MM.1S (cell line): ENCODE measurements around the gene GSG1L.

Experiments used
- DNase-seq: peaks from one replicate; pipeline ENCODE4 v3.0.0-alpha.2; 2015
- H2AFZ ChIP-seq: fragments of 300-600 bp; sonication (generic); 2 replicates; pipeline ENCODE4 v1.6.0; 2016; ENCODE audit warnings: antibody characterized with exemption, low read length
- H3F3A ChIP-seq: fragments of 300-600 bp; sonication (generic); 2 replicates; pipeline ENCODE4 v1.6.1; 2016; ENCODE audit warnings: mild to moderate bottlenecking, antibody characterized with exemption, low read length, moderate library complexity, mixed read lengths; ENCODE audit not compliant: insufficient read depth
- H3K27ac ChIP-seq: fragments of 300-600 bp; sonication (generic); 2 replicates; pipeline ENCODE4 v1.5.1; 2016; ENCODE audit warnings: mild to moderate bottlenecking, low read length
- H3K27me3 ChIP-seq: fragments of 300-600 bp; sonication (generic); replicated peaks from 2 replicates; pipeline ENCODE4 v1.6.0; 2016; ENCODE audit warnings: low read length; ENCODE audit not compliant: insufficient read depth
- H3K36me3 ChIP-seq: fragments of 300-600 bp; sonication (generic); replicated peaks from 2 replicates; pipeline ENCODE4 v1.6.1; 2016; ENCODE audit warnings: mild to moderate bottlenecking, low read length, mixed read lengths; ENCODE audit not compliant: insufficient read depth
- H3K4me1 ChIP-seq: fragments of 300-600 bp; sonication (generic); 2 replicates; pipeline ENCODE4 v1.6.1; 2016; ENCODE audit warnings: low read length, mixed read lengths
- H3K4me2 ChIP-seq: fragments of 300-600 bp; sonication (generic); 2 replicates; pipeline ENCODE4 v1.6.0; 2016; ENCODE audit warnings: low read depth, low read length
- H3K4me3 ChIP-seq: fragments of 300-600 bp; sonication (generic); 2 replicates; pipeline ENCODE4 v1.5.1; 2016; ENCODE audit warnings: low read length, mixed read lengths
- H3K79me2 ChIP-seq: fragments of 300-600 bp; sonication (generic); 2 replicates; pipeline ENCODE4 v1.6.1; 2016; ENCODE audit warnings: mixed run types, low read length, mixed read lengths
- H3K9ac ChIP-seq: fragments of 300-600 bp; sonication (generic); 2 replicates; pipeline ENCODE4 v1.6.1; 2016; ENCODE audit warnings: low read length, mixed read lengths
- H3K9me2 ChIP-seq: fragments of 300-600 bp; sonication (generic); replicated peaks from 2 replicates; pipeline ENCODE4 v1.6.1; 2016; ENCODE audit warnings: mild to moderate bottlenecking, low read length, mixed read lengths; ENCODE audit not compliant: insufficient read depth
- H3K9me3 ChIP-seq: fragments of 300-600 bp; sonication (generic); replicated peaks from 2 replicates; pipeline ENCODE4 v1.6.1; 2016; ENCODE audit warnings: mild to moderate bottlenecking, low read length, mixed read lengths; ENCODE audit not compliant: insufficient read depth
- H4K20me1 ChIP-seq: fragments of 300-600 bp; sonication (generic); 2 replicates; pipeline ENCODE4 v1.6.1; 2016; ENCODE audit warnings: mild to moderate bottlenecking, low read length, moderate library complexity, mixed read lengths; ENCODE audit not compliant: insufficient read depth
- EZH2 ChIP-seq: fragments of 300-600 bp; sonication (generic); optimal IDR thresholded peaks from 2 replicates; pipeline ENCODE3; 2017; ENCODE audit warnings: low read depth, mild to moderate bottlenecking, antibody characterized with exemption, low read length, mixed read lengths
- EZH2phosphoT487 ChIP-seq: fragments of 300-600 bp; sonication (generic); IDR thresholded peaks from 2 replicates; pipeline ENCODE4 v1.6.1; 2018; ENCODE audit warnings: antibody characterized with exemption, low read length
- TF ChIP-seq, protein P1 (sequence below): fragments of 300-600 bp; sonication (generic); IDR thresholded peaks from 2 replicates; pipeline ENCODE4 v1.5.1; 2016; ENCODE audit warnings: antibody characterized with exemption, low read length, mixed read lengths

The GSG1L gene

DNA sequence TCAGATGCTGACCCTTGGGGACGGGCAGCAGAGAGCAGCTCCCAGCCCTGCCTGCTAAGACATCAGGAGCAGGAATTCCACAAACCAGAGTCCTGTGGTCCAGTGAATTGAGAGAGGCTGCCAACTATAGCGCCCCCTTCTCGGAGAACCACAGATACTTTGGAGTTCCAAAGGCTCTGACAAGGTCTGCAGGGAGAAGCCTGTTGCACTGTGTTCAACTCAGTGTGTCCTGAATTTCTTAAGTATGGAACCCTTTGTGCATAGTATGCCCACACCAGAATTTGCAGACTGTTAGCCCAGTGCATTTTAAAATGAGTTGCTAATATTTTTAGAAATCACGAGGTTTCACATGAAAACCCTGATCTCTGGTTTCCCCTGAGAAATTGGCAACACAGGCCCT lies 290.2 kb downstream of the GSG1L start:
- no peaks in the 10 kb centered on the region for H3F3A ChIP-seq
- TF ChIP-seq, protein P1, sequence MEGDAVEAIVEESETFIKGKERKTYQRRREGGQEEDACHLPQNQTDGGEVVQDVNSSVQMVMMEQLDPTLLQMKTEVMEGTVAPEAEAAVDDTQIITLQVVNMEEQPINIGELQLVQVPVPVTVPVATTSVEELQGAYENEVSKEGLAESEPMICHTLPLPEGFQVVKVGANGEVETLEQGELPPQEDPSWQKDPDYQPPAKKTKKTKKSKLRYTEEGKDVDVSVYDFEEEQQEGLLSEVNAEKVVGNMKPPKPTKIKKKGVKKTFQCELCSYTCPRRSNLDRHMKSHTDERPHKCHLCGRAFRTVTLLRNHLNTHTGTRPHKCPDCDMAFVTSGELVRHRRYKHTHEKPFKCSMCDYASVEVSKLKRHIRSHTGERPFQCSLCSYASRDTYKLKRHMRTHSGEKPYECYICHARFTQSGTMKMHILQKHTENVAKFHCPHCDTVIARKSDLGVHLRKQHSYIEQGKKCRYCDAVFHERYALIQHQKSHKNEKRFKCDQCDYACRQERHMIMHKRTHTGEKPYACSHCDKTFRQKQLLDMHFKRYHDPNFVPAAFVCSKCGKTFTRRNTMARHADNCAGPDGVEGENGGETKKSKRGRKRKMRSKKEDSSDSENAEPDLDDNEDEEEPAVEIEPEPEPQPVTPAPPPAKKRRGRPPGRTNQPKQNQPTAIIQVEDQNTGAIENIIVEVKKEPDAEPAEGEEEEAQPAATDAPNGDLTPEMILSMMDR, result no peak
- TF ChIP-seq EZH2, result no peak
- TF ChIP-seq EZH2phosphoT487, result no peak
- H2AFZ ChIP-seq, result no peak overlapping the region
- no peak overlapping the region for H3K4me2 ChIP-seq
- no peak overlapping the region for H3K9ac ChIP-seq
- H3K27ac ChIP-seq, result no peak overlapping the region
- no peak overlapping the region for H3K4me3 ChIP-seq
- H3K36me3 ChIP-seq, result no peaks in the 10 kb centered on the region
- H3K79me2 ChIP-seq, result no peaks in the 10 kb centered on the region
- H3K4me1 ChIP-seq, result no peaks in the 10 kb centered on the region
- H3K27me3 ChIP-seq, result no peaks in the 10 kb centered on the region
- no peaks in the 10 kb centered on the region for H4K20me1 ChIP-seq
- no peaks in the 10 kb centered on the region for H3K9me3 ChIP-seq
- H3K9me2 ChIP-seq, result no peaks in the 10 kb centered on the region
- no peak for DNase-seq

DNA sequence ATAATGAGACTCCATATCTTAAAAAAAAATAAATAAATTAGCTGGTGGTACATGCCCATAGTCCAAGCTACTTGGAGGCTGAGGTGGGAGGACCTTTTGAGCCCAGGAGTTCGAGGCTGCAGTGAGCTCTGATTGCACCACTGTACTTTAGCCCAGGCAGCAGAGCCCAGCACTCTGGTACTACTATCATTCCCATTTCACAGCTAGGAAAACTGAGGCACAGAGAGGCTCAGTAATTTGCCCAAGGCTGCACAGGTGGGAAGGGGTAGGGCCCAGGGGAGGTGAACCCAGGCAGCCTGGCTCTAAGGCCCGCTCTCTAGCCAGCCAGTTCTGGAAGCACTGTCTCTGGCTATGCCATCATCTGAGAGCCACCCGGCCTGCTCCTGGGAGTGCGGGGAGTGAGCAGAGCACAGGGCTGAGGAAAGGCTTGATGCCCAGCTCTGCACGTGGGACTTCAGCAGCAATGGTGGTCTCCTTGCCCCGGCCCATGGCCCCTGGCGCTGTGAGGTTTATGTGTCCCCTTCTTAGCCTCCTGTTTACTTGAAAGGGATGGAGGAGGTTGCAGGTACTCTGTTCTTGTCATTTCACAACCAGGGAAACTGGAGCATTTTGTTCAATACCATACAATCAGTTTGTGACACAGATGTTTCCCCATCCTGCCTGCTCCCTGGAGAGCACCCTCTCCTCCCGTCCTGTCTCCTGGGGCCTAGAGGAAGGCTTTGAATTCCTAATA lies 291.3 kb downstream of the GSG1L start:
- Histone ChIP-seq H3K4me3 (no peak overlapping the region), H4K20me1 (no peaks in the 10 kb centered on the region), H3K4me1 (no peaks in the 10 kb centered on the region), H3F3A (no peaks in the 10 kb centered on the region), H3K9me3 (no peaks in the 10 kb centered on the region), H3K27me3 (no peaks in the 10 kb centered on the region), H3K36me3 (no peaks in the 10 kb centered on the region), H2AFZ (no peak overlapping the region), H3K27ac (no peak overlapping the region), H3K9ac (no peak overlapping the region), H3K79me2 (no peaks in the 10 kb centered on the region), H3K4me2 (no peak overlapping the region), H3K9me2 (no peaks in the 10 kb centered on the region)
- TF ChIP-seq EZH2 (no peak), EZH2phosphoT487 (no peak)
- TF ChIP-seq, protein P1, result no peak
- no peak for DNase-seq

DNA sequence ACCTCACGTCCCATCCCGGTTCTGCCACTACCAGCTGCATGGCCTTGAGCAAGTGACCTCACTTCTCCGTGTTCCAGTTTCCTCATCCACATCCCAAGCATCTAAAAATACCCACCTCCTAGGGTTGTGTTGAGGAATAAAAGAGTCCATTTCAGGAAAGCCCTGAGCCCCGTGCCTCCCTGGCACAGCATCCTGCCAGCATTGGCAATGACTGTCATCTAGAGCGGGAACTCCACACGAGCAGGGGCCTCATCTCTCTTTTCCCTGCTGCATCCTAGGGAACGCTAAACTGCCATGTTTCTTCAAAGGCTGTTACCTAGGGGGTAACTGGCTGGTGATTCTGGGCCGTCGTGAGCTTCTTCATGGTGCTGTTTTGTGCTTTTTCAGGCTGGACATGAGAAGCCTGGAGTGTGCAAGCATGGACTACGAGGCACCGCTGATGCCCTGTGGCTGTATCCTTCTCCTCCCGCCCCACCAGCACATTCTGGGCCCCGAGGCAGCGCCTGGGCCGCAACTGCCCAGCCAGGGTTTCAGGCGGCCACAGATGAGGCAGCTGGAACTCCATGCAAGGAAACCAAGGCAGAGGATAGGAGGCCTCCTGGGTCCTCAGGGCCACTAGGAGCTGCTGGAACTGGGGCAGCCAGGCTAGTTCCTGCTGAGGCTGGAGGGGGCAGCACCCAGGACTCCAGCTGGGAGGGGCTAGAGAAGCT lies 292.2 kb downstream of the GSG1L start:
- no peaks in the 10 kb centered on the region for H4K20me1 ChIP-seq
- no peaks in the 10 kb centered on the region for H3K36me3 ChIP-seq
- no peaks in the 10 kb centered on the region for H3K4me1 ChIP-seq
- TF ChIP-seq EZH2 (no peak), EZH2phosphoT487 (no peak)
- TF ChIP-seq, protein P1, result no peak
- no peak for DNase-seq
- no peak overlapping the region; the same call in 1 of the 2 replicates for H3K27ac ChIP-seq
- no peaks in the 10 kb centered on the region for H3K9me3 ChIP-seq
- H3K4me2 ChIP-seq, result no peak overlapping the region
- H3K79me2 ChIP-seq, result no peaks in the 10 kb centered on the region
- no peaks in the 10 kb centered on the region for H3K27me3 ChIP-seq
- H3F3A ChIP-seq, result no peaks in the 10 kb centered on the region
- no peak overlapping the region for H2AFZ ChIP-seq
- no peaks in the 10 kb centered on the region for H3K9me2 ChIP-seq
- no peak overlapping the region for H3K4me3 ChIP-seq
- no peak overlapping the region for H3K9ac ChIP-seq
